ENCODE data around the gene EHBP1.
"Not testable (repeated sequence)": the region's sequence is repeated elsewhere in the genome, so short reads cannot be mapped to it uniquely, and the experiment has no call there.

- TF ChIP-seq CTCF (conservative IDR thresholded peaks at IDR 0.05; ENCODE audit: low read length); EZH2phosphoT487 (IDR thresholded peaks at IDR 0.05; ENCODE audit: borderline replicate concordance): not testable (repeated sequence)
Observed at GRCh38 chr2:62749111-62749510, 43.6 kb downstream of the EHBP1 start.
